HG02870 (cell line): ENCODE results near the gene FAM78A.

Experiments used
- ATAC-seq: cut with Tn5 transposase; IDR thresholded peaks from one replicate; pipeline ENCODE4 v1.9.1; 2021; ENCODE audit warnings: mild to moderate bottlenecking, moderate library complexity; ENCODE audit not compliant: unreplicated experiment

Gene FAM78A

DNA sequence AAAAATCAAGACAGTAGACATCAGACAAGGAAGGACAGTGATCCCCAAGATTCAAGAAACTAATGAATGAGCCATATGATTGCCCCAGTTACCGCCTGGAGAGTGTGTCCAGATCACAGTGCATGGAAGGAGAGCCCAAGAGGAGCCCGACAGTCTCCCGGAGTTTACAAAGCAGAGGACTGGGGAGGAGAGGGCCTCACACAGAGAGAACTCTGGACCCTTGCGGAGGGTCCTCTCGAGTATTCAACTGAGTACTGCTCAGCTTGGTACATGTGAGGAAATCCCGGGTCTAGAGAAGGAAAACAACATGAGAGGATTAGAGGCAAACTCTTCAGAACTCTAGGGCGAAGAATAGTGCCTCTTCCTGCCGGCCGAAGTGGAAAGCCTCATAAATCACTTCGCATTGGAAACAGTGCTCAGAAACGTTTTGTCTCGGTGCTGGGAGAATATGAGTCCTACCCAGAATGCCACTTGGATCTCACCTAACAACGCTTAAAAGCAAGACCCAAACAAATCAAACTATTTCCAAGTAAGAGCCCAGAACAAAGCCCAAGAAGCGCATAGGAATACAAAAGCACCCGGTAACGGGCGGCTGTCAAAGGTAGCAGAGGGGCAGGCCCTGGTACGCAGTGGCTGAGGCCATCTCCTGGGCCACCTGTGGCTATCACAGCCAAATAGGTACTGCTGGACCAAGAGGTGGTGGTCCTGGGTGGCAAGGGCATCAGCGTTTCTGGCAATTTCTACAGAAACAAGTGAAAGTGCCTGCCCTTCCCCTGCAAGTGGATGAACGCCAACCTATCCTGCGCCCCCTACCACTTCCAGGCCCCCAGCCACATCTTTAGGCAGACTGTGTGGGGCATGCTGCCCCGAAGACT is 36.0 kb downstream of the FAM78A start:
- ATAC-seq, result no peak

DNA sequence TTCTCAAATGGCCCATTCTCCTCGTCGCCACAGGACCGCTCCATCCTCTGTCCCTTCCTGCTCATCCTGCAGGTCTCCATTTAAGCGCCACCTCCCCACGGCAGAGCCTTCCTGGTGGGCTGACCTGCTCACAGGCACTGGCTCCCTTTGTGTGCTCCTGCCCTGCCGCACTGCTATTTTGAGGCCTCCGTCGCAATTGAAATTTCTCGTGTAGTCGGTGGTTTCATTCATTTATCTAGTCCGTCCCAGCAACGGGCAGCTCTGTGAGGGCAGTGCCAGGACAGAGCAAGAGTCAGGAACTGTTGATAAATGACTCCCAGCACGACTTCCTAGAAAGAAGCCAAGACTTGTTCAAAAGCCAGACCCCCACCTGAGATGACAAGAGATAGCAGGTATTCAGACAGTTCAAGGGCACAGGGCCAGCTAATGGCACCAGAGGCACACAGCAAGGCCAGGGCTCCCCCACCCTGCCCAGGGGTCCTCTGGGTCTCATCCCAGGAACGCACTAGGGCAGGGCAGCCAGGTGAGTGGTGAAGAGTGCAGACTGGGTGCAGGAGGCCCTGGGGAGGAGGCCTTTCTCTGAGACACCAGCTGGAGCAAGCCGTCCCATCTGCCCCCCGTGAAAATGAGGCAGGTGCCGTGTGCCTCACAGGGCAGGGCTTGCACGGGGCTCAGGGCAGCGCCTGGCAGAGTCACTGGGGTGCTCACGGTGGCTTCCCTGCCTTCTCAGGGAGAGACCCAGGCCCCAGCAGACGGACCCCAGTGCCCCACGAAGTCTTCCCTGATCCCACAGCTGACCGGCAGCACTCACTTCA is 36.9 kb downstream of the FAM78A start:
- ATAC-seq, result no peak

DNA sequence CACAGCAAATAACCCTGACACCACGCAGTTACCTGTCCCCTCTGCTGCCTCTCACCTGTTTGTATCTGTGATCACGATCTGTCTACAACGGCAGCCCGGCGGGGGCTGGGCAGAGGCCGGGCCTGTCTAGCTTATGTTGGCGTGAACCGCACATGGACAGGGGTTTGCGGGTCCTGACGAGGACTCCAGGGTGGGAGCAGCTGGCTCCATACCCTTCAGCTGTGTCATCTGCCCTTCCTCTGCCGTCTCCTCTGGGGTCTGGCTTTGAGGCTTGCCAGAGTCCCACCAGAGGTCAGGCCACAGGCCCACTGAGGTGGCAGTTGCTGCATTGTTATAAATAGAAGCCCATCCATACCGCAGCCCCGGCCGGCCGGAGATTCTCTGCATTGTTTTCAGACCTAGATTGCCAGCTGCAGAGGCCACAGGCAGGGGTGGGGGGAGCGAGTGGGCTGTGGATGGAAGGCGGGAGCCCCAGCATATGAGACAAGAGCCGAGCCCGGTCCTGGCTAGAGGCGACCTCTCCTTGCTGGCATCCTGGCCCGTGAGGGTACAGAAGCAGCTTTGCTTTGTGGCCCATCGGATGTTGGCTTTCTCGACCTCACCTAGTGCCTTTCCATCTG is 37.8 kb downstream of the FAM78A start:
- ATAC-seq, result no peak

DNA sequence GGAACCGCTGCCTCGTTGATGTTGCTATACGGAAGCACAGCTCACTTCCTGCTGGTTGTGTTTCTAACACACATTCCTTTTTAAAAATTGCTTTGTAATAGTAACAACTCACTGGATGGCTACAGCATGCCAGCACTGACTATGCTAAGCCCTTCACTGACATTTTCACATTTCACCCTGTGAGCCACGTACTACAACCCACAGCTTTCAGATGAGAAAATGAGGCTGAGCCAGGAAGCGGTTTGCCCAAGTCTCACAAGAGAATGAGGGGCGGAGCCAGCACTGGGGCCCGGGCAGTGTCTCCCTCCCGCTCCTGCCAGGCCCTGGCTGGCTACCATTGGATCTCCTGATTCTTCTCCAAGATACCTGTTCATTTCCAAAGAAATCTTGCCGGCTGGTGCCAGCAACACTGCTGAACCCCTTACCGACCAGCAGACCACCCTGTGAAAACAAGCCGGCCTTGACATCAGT is 38.3 kb downstream of the FAM78A start:
- no peak for ATAC-seq

DNA sequence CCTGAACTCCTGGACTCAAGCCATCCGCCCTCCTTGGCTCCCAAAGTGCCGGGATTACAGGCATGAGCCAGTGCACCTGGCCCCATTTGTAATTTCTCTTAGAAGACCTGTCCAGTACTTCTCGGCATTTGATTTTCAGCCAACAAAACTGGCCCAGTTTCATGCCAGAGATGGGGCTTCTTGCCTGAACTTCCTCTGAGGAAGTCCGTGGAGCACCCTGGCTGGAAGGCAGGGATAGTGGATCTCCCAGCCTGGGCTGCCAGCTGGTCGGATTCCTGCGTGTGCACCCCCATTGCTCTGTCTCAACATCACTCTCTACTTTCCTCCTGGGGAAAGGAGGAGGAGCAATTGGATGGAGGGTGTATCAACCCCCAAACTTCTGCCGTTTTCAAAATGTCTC is 39.0 kb downstream of the FAM78A start:
- no peak for ATAC-seq

DNA sequence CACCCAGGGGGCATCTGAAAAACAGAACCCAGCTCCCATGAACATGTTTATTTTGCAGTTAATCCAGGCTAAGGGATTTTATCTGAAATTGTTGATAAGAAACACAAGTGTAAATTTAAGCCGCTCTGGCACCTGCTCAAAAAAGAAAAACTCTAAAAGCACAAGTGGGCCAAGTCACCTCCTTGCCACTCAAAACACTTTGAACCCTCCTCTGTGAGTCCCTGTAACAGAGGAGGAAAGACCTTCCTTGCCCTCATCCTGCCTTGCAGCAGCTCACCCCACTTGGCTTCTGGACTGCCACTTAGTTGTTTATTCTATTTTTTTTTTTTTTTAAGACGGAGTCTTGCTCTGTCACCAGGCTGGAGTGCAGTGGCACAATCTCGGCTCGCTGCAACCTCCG is 39.5 kb downstream of the FAM78A start:
- ATAC-seq, result no peak

DNA sequence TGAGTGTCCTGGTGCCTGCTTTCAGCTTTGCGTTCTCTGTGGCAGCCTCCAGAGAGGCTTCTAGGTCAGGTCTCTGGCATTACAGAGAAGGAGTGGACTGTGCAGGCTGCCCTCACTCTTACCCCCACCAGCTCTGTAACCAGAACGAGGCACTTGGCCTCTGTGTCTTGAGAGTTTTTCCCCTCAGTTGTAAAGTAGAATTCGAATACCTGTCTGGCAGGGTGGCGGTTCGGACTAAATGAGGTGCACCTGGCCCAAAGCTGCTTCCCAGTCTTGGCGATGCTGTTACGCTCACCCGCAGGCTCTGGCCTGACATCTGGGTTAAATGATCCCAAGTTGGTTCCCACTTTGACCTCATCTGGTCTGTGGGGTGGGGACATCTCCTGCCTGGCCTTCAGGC is 40.1 kb downstream of the FAM78A start:
- no peak for ATAC-seq

DNA sequence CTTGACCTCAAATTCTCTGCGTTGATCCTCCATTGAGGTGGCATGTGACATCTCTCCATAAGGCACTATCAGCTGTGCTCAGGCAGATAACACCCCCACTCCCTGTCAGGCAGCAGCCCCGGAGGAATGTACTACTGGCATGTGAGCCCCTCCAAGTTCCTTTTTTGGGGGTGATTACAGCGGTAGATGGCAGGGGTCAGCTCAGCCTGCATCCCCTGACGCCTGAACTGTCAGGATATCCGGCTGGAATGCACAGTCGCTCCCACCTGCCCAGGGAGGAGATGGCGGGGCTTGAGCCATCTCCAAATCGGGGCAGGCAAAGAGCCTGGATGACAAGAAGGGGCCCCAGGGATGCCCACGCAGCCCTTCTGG is 40.8 kb downstream of the FAM78A start:
- ATAC-seq, result no peak

DNA sequence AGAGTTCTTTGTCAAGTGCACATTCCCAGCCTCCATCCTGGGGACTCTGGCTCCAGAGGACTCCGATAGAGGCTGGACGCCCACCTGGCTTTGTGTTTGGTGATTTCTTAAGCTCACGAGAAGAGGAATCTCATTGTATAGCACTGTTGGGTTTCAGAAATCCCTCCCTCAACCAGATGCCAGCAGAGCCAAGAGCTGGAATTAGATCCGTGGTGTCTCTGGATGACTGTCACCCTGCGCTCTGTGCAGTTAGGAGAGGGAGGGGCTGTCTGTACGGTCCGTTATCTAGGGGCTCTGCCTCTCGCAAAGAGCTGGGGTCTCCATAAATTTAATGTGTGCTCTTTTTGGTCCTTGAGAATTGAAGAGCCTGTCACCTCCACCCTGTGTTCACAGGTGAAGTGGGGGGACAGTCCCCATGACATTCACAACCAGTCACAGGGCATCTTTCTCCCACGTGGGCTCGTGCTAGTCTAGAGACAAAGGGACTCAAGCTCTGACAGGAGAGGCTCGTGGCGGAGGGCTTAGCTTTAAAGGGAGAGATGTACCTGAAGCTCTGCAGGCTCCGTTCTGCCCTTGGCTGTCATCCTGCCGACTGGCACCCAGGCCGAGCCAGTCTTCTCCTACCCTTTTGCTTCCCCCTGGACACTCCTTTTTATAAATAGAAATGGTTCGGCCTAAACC is 41.4 kb downstream of the FAM78A start:
- ATAC-seq, result no peak

DNA sequence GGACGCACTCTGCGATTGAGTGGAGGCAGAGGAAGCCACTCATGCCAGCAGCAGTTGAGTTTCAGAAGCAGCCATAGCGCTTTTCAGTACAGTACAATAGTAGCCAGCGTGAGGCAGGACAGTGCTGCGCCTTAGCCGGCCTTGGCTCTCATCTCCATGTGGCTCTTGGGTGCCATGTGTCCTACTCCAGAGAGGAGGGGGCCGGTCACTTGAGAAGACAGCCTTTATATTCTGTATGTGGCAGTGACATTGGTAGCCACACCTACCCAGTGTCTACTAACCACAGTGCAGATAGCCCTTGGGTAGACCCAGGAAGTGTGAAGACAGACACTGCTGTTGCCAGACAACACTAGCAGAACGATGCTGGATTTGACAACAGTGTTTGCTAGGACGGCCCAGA is 42.3 kb downstream of the FAM78A start:
- no peak for ATAC-seq

DNA sequence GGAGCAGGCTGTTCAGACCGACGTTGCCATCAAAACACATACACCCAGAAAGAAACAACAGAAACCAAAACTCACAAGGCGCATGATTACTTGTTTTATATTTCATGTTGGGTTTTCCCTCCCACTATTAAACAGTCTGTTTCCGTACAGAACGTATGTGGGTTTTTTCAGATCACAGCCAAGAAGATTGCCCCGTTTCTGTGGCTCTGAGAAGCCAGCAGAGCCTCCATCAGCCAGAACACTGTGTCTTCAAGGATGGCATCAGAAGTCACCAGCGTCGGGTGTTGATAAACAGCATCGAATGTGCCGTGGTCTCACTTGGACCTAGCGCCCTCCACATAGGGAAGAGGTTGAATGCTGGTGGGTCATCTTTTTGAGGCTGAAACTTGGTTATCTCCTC is 42.8 kb downstream of the FAM78A start:
- ATAC-seq, result no peak

DNA sequence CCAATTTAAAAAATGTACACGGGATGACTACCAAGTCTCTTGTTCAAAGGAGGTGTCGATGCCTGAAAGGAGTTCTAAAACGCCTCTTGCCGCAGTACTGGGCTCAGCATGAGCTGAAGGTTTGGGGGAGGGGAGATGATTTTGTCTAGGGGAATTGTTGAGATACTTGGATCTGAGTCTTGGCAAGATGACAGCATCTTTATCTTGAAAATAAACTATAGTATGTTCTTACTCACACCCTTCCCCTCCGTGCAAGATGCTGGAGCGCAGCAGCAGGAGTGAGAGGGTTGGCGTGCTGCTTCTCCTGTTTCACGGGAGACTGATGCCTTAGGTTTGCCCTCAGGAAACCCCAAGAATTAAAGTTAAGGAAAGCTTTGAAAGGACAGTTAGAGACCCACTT is 47.3 kb downstream of the FAM78A start:
- no peak for ATAC-seq

DNA sequence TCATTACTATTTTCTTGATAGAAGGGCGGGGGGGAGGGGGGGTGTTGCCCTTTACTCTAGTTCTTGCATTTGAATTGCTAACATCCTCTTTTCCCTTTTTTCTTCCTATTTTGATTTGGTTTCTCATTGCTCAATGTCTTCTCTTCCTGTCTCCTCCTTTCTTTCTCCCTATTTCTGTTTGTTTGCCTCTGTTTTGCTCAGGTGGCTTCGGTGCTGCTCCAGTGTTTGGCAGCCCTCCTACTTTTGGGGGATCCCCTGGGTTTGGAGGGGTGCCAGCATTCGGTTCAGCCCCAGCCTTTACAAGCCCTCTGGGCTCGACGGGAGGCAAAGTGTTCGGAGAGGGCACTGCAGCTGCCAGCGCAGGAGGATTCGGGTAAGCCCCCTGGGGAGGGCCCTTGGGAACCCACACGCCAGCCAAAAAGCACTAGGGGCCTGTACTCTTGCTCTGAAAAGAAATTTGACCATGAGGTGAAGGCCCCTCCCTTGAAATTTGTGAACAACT is 48.3 kb downstream of the FAM78A start:
- ATAC-seq, result no peak

DNA sequence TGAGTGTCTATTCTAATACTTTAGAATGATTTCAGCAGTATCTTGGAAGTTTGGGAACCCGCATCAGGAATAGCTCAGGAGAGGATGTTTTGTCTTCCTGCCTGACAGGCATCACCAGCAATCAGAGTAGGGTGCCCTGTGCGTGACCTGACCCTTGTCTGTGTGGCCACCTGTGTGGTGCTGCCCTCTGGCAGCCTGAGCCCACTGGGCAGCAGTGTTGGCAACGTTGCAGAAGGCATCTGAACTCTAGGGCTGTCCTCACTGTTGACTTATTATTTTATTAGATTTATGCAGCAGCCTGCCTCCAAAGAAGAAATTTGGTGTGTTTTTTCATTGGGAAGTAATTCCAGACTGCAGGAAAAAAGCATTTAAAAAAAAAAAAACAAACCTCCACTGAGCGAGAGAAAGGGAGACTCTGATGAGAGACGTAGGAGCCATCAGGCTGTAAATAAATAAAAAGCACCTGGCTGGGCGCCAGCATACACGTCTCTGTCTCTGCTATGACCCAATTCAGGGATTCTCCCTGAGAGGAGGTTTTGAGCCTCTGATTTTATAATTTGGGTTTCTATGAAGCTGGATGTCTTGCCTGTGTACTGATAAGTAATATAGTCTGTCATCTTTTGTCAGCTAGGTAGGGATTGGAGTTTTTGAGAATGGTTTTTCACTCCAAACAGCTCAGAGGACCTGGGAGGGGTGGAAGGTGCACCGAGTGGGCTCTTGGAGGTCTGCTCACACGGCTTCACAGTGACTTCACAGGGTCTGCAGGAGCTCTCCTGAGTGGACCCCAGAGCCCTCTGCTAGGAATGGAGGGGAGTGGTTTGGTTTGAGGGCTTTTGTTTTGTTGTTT is 49.0 kb downstream of the FAM78A start:
- ATAC-seq, result no peak

DNA sequence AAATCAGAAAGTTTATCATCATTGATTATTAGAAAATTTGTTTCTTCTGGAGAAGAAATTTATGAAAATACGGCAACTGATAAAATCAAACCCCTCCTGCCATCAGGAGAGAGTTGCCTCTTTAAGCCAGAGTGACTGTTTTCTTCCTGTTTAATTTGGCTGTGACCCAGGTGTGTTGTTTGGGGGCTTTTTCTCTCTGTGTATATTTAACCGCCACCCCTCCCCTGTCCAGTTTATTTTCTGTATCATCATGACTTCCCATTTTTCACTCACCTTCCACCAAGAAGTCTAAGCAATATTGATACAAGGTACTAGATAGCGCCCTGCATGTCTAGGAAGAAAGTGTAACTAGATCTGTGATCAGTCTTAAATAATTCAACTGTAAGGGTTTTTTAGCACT is 50.1 kb downstream of the FAM78A start:
- ATAC-seq, result no peak

DNA sequence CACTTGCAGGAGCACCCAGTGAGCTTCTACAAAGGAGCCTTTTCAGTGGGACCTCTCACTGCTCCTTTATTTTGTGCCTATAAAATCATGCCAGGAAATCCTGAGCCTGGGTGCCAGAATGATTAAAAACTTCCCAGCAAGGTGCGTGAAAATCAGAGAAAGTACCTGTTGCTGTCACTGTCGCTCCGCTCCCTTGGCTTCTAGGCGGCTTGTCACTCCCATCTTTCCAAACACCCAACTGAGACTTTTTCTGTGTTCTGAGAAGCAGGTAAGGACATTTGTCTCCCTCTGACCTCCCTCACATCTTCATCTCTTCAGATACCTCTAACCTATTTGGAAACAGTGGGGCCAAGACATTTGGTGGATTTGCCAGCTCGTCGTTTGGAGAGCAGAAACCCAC is 53.9 kb downstream of the FAM78A start:
- ATAC-seq, result no peak

DNA sequence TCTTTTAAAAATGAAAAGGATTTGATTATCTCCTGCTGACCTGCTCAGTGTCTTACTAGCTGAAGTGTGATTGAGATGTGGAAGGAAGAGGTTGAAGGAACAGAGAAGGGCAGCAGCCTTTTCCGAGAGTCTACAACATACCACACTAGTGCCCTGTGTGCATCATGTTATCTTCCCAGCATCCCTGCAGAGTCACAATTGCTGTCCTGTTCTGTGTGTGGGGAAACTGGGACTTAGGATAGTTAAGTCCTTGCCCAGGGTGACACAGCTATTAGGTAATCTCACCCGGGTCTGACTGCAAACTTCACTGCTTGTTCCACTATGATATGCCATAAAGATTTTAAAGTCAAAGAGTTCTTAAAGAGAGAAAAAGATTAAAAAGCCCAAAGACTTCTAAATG is 55.8 kb downstream of the FAM78A start:
- no peak for ATAC-seq

DNA sequence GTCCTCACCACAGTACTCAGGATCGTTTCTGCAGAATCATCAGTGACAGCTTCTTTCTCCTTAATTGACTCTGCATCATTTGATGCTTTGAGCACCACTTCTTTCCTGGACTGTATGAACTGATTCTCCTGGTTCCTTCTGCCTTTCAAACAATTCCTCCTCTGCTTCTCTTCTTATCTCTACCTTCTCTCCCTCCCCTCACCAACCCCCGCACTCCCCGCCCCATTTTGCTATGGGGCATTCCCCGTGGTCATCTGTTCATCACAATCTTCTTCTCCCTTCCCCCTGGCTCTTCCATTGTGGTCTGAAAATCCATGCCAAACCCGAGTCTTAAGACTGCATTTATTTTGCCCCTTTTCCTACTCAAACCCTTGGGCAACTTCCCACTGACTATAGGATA is 57.9 kb downstream of the FAM78A start:
- no peak for ATAC-seq

DNA sequence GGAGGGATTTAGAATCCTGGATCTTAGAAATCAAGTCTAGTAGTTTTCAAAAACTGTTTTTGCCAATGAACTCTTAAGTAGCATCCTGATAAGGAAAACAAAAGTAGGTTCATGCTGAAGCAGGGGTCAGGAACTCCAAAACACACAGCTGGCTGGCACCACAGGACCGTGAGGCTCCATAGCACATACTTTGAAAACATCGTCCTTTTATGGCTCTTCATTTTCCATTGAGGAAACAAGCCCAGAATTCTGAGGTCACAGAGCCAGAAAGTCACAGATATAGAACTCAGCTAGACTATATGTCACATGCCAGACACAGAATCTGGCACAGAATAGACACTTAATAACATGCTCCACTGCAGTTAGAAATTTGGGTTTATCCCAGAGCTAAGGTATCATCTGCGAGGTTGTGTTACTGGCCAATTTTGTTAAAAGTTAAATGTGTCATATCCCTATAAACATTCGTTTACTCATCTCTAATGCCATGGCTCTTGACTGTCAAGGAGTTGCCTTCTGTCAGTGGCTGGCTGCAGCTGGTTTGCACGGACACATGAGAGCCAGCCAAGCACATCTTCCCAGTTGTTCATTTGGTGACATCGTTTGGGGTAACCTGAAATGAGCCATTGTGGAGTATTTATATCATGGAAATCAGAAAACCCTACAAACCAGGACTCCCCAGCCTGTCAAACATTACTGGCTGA is 58.8 kb downstream of the FAM78A start:
- ATAC-seq, result no peak
